Neuron (in vitro differentiated cells): ENCODE data around the gene SLC4A8.

Source experiments
- H2AFZ ChIP-seq: one replicate; pipeline ENCODE4 v1.6.1; 2013; ENCODE audit warnings: low read depth, mild to moderate bottlenecking, inconsistent platforms, low read length, moderate library complexity
- H3K27me3 ChIP-seq: one replicate; pipeline ENCODE4 v1.6.1; 2013; ENCODE audit warnings: low read length; ENCODE audit not compliant: insufficient read depth
- H3K36me3 ChIP-seq: one replicate; pipeline ENCODE4 v1.6.1; 2013; ENCODE audit warnings: low read length; ENCODE audit not compliant: insufficient read depth
- H3K4me1 ChIP-seq: one replicate; pipeline ENCODE4 v1.6.1; 2013; ENCODE audit warnings: low read length; ENCODE audit not compliant: insufficient read depth
- H3K4me3 ChIP-seq: 2 replicates; pipeline ENCODE4 v1.5.1; 2013; ENCODE audit warnings: mild to moderate bottlenecking, low read length, moderate library complexity
- H3K9me3 ChIP-seq: one replicate; pipeline ENCODE4 v1.6.1; 2013; ENCODE audit warnings: low read length

SLC4A8 gene

DNA sequence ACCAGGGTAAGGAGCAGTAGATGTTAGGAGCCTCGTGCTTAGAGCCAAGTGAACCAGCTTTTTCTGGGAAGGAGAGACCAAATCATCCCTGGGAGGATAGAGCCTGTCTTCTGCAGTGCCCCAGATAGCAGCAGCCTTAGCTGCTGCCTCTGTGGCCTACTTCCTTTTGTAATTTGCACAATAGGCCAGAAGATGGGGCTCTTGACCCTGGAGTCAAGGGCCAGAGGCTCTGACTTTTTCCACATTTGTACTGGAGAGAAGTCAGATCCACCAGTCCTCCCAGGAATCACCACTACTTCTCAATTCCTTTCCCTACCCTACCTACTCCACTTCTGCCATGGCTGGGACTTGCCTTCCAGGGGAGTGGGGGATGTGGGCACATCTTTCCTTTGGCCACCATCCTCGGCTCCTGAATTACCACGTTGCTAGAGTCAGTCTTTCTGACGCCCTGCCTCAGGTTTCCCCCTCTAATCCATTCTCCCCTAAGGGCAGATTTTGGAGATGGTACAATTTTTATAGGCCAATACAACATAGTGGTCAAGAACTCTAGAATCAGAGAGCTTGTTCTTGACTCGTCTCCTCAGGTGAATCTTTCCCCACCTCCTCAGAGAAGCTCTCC is 3.3 kb upstream of the SLC4A8 start:
- no peaks in the 10 kb centered on the region for H3K27me3 ChIP-seq
- no peak overlapping the region for H3K4me3 ChIP-seq
- H2AFZ ChIP-seq: no peak overlapping the region
- H3K4me1 ChIP-seq: peaks cover 41% of the 10 kb centered on the region
- no peaks in the 10 kb centered on the region for H3K36me3 ChIP-seq
- H3K9me3 ChIP-seq: no peaks in the 10 kb centered on the region

DNA sequence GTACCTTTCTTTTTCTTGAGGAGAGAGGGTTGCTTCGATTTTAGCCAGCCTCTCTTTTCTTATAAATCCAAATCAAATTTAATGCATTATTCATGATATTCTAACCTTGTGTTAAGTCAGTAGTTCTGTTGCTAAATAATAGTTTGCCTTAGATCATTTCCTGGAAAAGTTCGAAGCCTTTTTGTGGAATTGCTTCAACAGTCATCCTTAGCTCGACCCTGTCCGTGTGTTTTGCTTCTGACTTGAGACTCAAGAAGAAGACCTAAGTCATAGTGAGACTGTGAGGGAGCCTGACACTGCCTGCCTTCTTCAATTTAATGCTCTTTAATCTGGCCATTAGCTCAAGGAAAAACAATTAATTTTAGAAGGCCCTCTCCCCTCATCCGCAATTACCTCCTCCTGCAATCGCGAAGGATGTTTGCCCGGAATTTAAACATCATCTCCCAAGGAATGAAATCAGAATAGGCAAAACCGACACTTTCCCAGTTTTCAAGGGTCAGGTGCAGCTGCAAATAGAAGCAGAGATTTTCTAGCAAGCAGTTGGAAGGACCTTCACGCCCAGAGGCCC is 453 bp upstream of the SLC4A8 start:
- Histone ChIP-seq H3K4me3 (peak overlapping the region; percentile 36), H3K4me1 (peaks cover 36% of the 10 kb centered on the region), H3K27me3 (no peaks in the 10 kb centered on the region), H3K9me3 (no peaks in the 10 kb centered on the region), H3K36me3 (no peaks in the 10 kb centered on the region), H2AFZ (peak overlapping the region; percentile 65)

DNA sequence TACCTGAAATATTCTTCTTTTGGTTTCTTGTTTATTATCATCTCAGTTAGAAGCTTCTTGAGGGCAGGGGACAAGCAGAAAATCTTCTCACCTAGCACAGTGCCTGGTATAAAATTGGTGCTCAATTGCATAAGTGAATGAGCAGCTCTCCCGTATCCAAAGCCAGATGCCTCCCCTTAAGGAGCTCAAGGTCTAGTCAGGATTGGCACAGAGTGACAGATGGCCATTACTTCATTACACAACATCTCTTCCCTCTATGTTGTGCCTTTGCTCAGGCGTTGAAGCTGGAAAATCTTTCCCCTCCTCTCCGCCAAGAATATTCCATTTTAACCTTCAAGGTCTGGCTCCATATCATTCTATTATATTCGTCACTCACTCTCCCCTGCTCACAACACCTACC is 3.6 kb downstream of the SLC4A8 start:
- no peak overlapping the region for H2AFZ ChIP-seq
- no peaks in the 10 kb centered on the region for H3K9me3 ChIP-seq
- no peak overlapping the region for H3K4me3 ChIP-seq
- peaks cover 16% of the 10 kb centered on the region for H3K4me1 ChIP-seq
- no peaks in the 10 kb centered on the region for H3K27me3 ChIP-seq
- H3K36me3 ChIP-seq: no peaks in the 10 kb centered on the region

DNA sequence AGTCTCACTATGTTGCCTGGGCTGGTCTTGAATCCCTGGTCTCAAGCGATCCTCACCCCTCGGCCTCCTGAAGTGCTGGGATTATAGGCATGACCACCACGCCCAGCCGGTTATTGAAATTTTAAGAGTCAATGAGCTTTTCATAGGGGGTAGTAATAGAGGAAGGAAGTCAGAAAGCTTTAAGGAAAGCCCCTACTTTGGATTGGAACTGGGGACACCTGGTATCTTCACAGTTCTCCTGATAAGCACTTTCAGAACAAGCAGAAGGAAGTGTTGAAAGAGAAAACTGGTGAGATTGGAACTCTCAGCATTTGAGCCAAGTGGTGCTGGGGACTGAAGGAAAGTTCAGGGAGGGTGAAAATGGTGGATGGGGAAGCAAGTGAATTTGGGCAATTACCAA is 5.1 kb downstream of the SLC4A8 start:
- Histone ChIP-seq H3K27me3 (no peaks in the 10 kb centered on the region), H3K4me3 (no peak overlapping the region), H2AFZ (no peak overlapping the region), H3K9me3 (no peaks in the 10 kb centered on the region), H3K4me1 (peaks cover 12% of the 10 kb centered on the region), H3K36me3 (no peaks in the 10 kb centered on the region)

DNA sequence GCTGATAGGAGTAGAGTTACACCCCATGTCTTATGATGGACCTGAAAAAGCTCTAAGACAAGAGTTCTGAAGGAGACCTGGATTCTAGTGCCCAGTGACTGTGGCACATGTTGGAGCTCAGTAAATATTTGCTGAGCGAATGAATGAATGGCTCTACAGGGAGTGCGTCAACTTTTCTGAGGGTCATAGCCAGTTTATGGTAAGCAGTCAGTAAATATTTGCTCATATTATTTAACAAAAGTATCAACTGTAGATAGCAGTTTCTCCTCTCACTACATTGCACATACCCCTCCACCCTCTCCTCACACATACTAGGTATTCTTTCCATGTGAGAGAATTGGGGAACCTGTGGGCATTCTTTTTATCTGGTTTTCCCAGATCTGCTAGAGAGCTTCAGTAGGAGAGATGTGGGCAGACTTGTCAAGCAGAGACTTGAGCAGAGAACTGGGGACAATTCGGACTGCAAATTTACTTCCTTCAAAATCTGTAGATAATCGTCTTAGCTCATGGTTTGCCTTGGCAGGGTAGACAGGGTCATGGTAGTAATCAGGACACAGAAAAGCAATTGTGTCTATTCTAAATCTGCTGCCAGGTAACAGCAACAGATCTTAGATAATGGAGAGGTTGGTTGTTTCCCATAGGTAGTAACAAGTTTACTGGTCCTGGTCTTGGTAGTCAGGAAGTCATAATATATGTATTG is 5.7 kb downstream of the SLC4A8 start:
- H3K36me3 ChIP-seq: no peaks in the 10 kb centered on the region
- H3K9me3 ChIP-seq: no peaks in the 10 kb centered on the region
- peaks cover 11% of the 10 kb centered on the region for H3K4me1 ChIP-seq
- no peaks in the 10 kb centered on the region for H3K27me3 ChIP-seq
- no peak overlapping the region for H2AFZ ChIP-seq
- H3K4me3 ChIP-seq: no peak overlapping the region

DNA sequence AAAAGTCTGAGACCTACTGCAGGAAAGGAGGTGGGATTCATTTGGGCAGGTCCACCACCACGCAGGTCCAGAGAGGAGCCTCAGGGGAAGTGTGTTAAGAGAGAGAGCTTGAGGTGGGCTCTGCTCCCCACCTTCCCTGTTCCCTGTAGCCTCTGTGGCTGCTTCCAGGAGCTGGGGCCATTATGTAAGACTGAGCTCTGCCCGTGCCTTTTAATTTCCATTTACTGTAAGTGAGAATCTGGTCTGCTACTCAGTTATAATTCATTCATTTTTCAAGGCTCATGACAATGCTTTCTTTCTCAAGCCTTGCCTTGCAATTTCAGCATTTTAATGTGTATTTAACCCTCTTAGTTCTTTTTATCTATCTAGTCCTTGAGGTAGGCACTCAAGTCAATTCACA is 8.3 kb downstream of the SLC4A8 start:
- peaks cover 4% of the 10 kb centered on the region for H3K4me1 ChIP-seq
- no peaks in the 10 kb centered on the region for H3K36me3 ChIP-seq

DNA sequence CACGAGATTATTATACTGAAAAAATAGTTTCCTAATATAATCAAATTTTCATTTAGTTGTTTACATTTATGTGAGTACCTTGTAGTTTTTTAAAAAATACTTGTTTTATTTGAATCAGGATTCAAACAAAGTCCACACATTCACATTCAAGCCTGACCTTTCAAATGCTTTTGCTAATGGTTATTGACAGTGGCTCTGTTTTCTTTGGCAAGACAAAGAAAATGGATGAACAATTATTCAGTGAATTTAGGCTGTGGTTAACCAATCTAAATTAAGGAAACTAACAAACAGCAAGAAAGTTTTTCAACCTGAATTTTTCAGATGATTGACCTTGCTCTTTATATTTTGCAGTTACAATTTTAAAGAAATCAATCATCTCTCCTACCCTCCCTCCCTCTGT is 9.7 kb downstream of the SLC4A8 start:
- H2AFZ ChIP-seq: no peak overlapping the region
- peaks cover 4% of the 10 kb centered on the region for H3K4me1 ChIP-seq
- H3K4me3 ChIP-seq: no peak overlapping the region
- H3K27me3 ChIP-seq: no peaks in the 10 kb centered on the region
- H3K36me3 ChIP-seq: no peaks in the 10 kb centered on the region
- no peaks in the 10 kb centered on the region for H3K9me3 ChIP-seq

More for the DNA sequence above, 8.3 kb downstream of the SLC4A8 start:
- Histone ChIP-seq H3K4me3 (no peak overlapping the region), H3K27me3 (no peaks in the 10 kb centered on the region), H2AFZ (no peak overlapping the region), H3K9me3 (no peaks in the 10 kb centered on the region)

DNA sequence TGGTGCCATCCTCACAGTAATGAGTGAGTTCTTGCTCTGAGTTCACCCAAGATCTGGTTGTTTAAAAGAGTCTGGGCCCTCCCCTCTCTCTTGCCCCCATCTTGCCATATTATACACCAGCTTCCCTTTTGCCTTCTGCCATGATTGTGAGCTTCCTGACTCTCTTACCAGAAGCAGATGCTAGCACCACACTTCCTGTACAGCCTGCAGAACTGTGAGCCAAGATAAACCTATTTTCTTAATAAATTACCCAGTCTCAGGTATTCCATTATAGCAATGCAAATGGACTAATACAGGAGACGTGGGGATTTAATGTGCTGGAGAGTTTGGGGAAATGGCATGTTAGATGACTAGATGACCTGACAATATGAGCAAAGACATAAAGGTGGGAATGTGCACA is 12.8 kb downstream of the SLC4A8 start:
- no peaks in the 10 kb centered on the region for H3K36me3 ChIP-seq

DNA sequence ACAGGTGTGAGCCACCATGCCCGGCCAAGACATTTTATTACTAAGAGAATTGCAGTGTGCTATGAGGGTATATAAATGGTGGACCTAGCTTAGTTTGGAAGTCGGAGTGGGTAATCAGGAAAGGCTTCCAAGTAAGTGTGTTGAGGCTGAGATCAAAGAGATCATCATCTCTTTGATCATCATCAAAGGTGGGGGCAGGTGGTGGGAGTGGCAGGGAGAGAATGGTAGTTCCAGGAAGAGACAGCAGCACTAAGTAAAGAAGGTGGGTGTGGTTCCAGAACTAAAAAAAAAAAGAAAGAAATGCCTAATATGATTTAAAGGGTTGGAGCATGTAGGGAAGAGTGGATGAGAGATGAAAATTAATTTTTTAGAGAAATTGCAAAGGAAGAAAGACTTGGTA is 14.7 kb downstream of the SLC4A8 start:
- Histone ChIP-seq H3K9me3 (no peaks in the 10 kb centered on the region), H3K36me3 (no peaks in the 10 kb centered on the region), H3K4me1 (peaks cover 19% of the 10 kb centered on the region), H2AFZ (no peak overlapping the region), H3K27me3 (no peaks in the 10 kb centered on the region), H3K4me3 (no peak overlapping the region)

More for the DNA sequence above, 12.8 kb downstream of the SLC4A8 start:
- H2AFZ ChIP-seq: no peak overlapping the region
- H3K9me3 ChIP-seq: no peaks in the 10 kb centered on the region
- H3K4me3 ChIP-seq: no peak overlapping the region
- peaks cover 17% of the 10 kb centered on the region for H3K4me1 ChIP-seq
- H3K27me3 ChIP-seq: no peaks in the 10 kb centered on the region

DNA sequence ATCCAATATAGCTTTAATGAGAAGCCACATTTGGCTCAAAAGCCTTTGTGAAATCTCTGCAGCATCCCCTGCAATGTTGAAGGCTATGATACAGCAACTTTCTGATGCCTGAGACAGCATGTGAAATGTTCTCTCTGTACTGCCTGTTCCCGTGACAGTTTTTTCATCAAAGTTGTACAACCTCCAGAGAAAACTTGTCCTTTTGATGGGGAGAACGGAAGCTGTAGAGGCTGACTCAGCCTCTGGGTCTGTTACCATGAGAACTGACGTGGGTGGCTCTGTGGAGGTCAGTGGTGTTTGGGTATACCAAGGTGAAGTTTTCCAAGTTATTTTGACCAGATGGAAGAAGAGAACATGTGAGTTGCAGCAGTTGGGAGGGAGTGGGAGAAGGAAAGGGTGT is 17.0 kb downstream of the SLC4A8 start:
- H3K27me3 ChIP-seq: no peaks in the 10 kb centered on the region
- H3K4me1 ChIP-seq: peaks cover 16% of the 10 kb centered on the region
- H3K9me3 ChIP-seq: no peaks in the 10 kb centered on the region
- H3K36me3 ChIP-seq: no peaks in the 10 kb centered on the region
- no peak overlapping the region for H2AFZ ChIP-seq
- H3K4me3 ChIP-seq: no peak overlapping the region

DNA sequence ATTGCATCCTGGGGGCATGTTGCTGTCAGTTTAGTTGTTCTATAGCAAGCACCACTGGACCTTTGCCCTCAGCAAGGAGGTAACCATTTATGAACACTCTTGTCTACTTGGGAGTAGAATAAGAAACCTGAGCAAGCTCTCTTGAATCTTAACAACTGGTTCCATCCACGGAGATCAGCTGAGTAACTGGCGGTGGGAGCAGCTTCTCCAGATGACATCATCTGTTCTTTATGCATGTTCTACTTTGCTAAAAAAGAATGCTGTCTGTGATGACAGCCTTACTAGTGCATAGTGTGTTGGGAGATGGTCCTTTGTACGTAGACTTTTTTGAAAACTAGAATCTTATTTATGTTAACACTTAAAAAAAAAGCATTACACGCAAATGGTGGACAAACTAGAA is 17.7 kb downstream of the SLC4A8 start:
- H3K4me1 ChIP-seq: peaks cover 16% of the 10 kb centered on the region
- no peaks in the 10 kb centered on the region for H3K27me3 ChIP-seq
- no peak overlapping the region for H2AFZ ChIP-seq
- no peak overlapping the region for H3K4me3 ChIP-seq
- no peaks in the 10 kb centered on the region for H3K9me3 ChIP-seq
- H3K36me3 ChIP-seq: no peaks in the 10 kb centered on the region

DNA sequence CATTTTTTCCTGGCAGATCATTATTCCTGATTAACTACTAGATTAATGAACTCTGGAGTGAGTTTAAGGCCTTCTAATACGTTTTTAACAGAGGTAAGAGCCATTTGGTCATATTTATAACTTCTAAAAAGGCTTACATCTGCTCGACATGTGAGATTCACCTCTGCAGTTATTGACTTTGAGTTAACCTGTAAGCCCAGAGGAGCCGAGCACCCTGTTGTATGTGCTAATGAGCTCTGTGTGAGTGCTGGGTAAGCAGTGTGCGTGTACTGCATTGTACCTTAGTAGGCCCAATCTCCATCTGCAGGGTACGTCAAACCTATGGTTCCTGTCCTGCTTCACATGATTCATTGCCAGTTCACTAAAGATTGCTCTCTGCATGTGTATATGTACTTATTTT is 18.9 kb downstream of the SLC4A8 start:
- H3K9me3 ChIP-seq: no peaks in the 10 kb centered on the region
- no peaks in the 10 kb centered on the region for H3K36me3 ChIP-seq
- no peaks in the 10 kb centered on the region for H3K27me3 ChIP-seq
- no peak overlapping the region for H2AFZ ChIP-seq
- H3K4me1 ChIP-seq: peaks cover 16% of the 10 kb centered on the region
- no peak overlapping the region for H3K4me3 ChIP-seq

DNA sequence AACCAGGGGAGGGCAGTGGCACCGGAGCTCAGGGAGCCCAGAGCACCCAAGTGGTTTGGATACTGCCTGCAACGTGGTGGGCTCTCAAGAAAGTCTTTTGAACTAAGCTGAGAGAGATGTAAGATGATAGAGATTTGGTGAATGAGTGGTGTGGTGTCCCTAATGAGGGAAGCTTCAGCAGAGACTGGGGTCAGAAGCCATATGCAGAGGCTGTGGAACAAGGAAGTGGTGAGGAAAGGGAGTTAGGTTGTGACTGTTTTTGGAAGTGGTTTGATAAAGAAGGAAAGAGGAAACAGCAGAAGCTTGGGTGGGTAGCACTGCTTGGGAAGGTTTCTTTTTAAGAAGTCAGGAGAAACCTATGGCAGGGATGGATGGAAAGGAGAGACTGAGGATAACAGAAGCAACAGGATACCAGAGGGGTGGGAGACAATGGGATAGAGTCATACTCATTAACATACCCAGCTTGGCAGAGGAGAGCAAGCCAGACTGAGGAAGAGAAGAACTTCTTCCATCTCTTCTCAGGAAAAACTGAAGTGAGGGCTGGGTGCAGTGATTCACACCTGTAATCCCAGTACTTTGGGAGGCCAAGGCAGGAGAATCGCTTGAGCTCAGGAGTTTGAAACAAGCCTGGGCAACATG is 24.1 kb downstream of the SLC4A8 start:
- peaks cover 17% of the 10 kb centered on the region for H3K36me3 ChIP-seq
- no peak overlapping the region for H2AFZ ChIP-seq
- no peaks in the 10 kb centered on the region for H3K4me1 ChIP-seq
- H3K9me3 ChIP-seq: no peaks in the 10 kb centered on the region
- no peaks in the 10 kb centered on the region for H3K27me3 ChIP-seq
- H3K4me3 ChIP-seq: no peak overlapping the region
